HepG2 (cell line): ENCODE data around the gene ZNF212. TPM values are rescaled to one million over a fixed set of nuclear protein-coding genes. Genes with fewer than 3 reads are reported as not detected.

Experiments used
- ATAC-seq: fragments of 200-7000 bp; cut with Tn5 transposase; 3 replicates; pipeline ENCODE4 v1.9.1; 2020; ENCODE audit warnings: mild to moderate bottlenecking, moderate library complexity
- BruUV-seq: library from RNA; stranded (reverse); fragments of 400-500 nt; replicated peaks from 2 replicates; lab custom pipeline; 2021; lab: Mats Ljungman, UMichigan
- CTCF ChIA-PET: fragments of 300-600 bp; formaldehyde crosslinking; extraction: SDS; loops from one replicate; lab custom pipeline; 2021; ENCODE audit warnings: low total read pairs, inconsistent platforms, low intra/inter-chr PET ratio; lab: Yijun Ruan, JAX
- POLR2A ChIA-PET: fragments of 350-600 bp; sonication (Branson Sonifier 250); formaldehyde crosslinking; loops from one replicate; lab custom pipeline; 2020; ENCODE audit warnings: antibody characterized with exemption, inconsistent platforms; lab: Yijun Ruan, JAX
- DNase-seq: peaks from one replicate; pipeline ENCODE4 v3.0.0-alpha.2; 2015; ENCODE audit warnings: low spot score
- FAIRE-seq: peaks from 3 replicates; lab custom pipeline; 2011; peaks lifted over from hg19 to GRCh38; lab: Jason Lieb, UNC
- H2AFZ ChIP-seq: one replicate; pipeline ENCODE4 v1.6.1; 2011; ENCODE audit warnings: low read length, inconsistent platforms
- H3K27ac ChIP-seq: fragments of 300-600 bp; 3 replicates; pipeline ENCODE4 v1.8.0; 2011; ENCODE audit warnings: mixed run types, mild to moderate bottlenecking, mixed read lengths, low read length, inconsistent platforms; ENCODE audit not compliant: insufficient read depth; ENCODE audit errors: extremely low read length
- H3K27me3 ChIP-seq, 2 experiments: fragments of 200-600 bp in 1 of 2; 2 replicates in 1 of 2; 3 replicates in 1 of 2; pipeline versions ENCODE4 v1.6.0 to v1.8.0; 2011; ENCODE audit warnings: low read length in 2 of 2, mild to moderate bottlenecking in 2 of 2, moderate library complexity in 2 of 2, inconsistent platforms in 1 of 2; ENCODE audit not compliant: insufficient read depth in 2 of 2, control insufficient read depth in 1 of 2
- H3K36me3 ChIP-seq, 2 experiments: fragments of 200-600 bp in 1 of 2; replicated peaks in 1 of 2; 2 replicates in 1 of 2; 3 replicates in 1 of 2; pipeline versions ENCODE4 v1.5.1 to v1.8.0; 2011; ENCODE audit warnings: low read length in 2 of 2, inconsistent platforms in 1 of 2; ENCODE audit not compliant: insufficient read depth in 2 of 2, control insufficient read depth in 1 of 2
- H3K4me1 ChIP-seq: 2 replicates; pipeline ENCODE4 v1.5.1; 2012; ENCODE audit warnings: low read length, inconsistent platforms; ENCODE audit not compliant: insufficient read depth
- H3K4me2 ChIP-seq: 2 replicates; pipeline ENCODE4 v1.6.0; 2011; ENCODE audit warnings: low read depth, low read length, inconsistent platforms
- H3K4me3 ChIP-seq, 3 experiments: fragments of 200-600 bp in 1 of 3; sonication (generic), shearing (Covaris generic) in 1 of 3; replicated peaks in 1 of 3; 2 replicates each; pipeline ENCODE4 v1.5.1; 2011 to 2016; ENCODE audit warnings: low read length in 3 of 3, inconsistent platforms in 2 of 3, low read depth in 2 of 3, mild to moderate bottlenecking in 2 of 3, control low read depth in 1 of 3, mixed read lengths in 1 of 3; ENCODE audit not compliant: insufficient read depth in 1 of 3
- H3K79me2 ChIP-seq: one replicate; pipeline ENCODE4 v1.6.1; 2011; ENCODE audit warnings: low read length, inconsistent platforms; ENCODE audit not compliant: insufficient read depth
- H3K9ac ChIP-seq: 2 replicates; pipeline ENCODE4 v1.6.0; 2011; ENCODE audit warnings: mild to moderate bottlenecking, low read depth, low read length, inconsistent platforms; ENCODE audit not compliant: insufficient read depth
- H3K9me3 ChIP-seq: 2 replicates; pipeline ENCODE4 v1.5.1; 2012; ENCODE audit warnings: mild to moderate bottlenecking, low read length
- H4K20me1 ChIP-seq: 2 replicates; pipeline ENCODE4 v1.6.0; 2011; ENCODE audit warnings: inconsistent platforms, mild to moderate bottlenecking, low read length, moderate library complexity; ENCODE audit not compliant: insufficient read depth
- GATAD1 ChIP-seq: IDR thresholded peaks from 2 replicates; pipeline ENCODE4 v1.6.1; 2016; ENCODE audit warnings: missing genetic modification reagents, missing compliant biosample characterization
- STAG1 ChIP-seq: sonication (generic); formaldehyde crosslinking; IDR thresholded peaks from 2 replicates; pipeline ENCODE4 v1.4.0; 2020; ENCODE audit warnings: missing genetic modification reagents
- ZNF138 ChIP-seq: sonication (generic); formaldehyde crosslinking; IDR thresholded peaks from 2 replicates; pipeline ENCODE4 v1.5.0; 2020; ENCODE audit warnings: mild to moderate bottlenecking, low read depth, missing genetic modification reagents
- ZNF549 ChIP-seq: sonication (generic); formaldehyde crosslinking; IDR thresholded peaks from 2 replicates; pipeline ENCODE4 v1.5.0; 2020; ENCODE audit warnings: missing genetic modification reagents
- WGBS: methylation state at CpG from one replicate; pipeline ENCODE4 v1.1.6; 2017; ENCODE audit warnings: low lambda C conversion rate; 5-methylcytosine and 5-hydroxymethylcytosine counted together
- in situ Hi-C: cut with HindIII; loops from 2 replicates; pipeline ENCODE4 v1.10.0; 2017; ENCODE audit warnings: low pct_unique_long_range_greater_than_20kb; ENCODE audit not compliant: extremely low pct_ligation_motif_present
- intact Hi-C: fragments of 100-400 bp; cut with micrococcal nuclease; formaldehyde crosslinking; loops from one replicate; pipeline ENCODE4 v1.10.0; 2022; ENCODE audit not compliant: unreplicated experiment
- polyA plus RNA-seq, 8 experiments: library from polyadenylated mRNA; depleted of rRNA in 3 of 8; stranded (reverse) in 7 of 8; unstranded in 1 of 8; fragments of >200 nt; fragmentation: Illumina TruSeq in 4 of 8; extraction: Trizol in 4 of 8; gene quantifications; 2 replicates each; pipeline versions ENCODE4 v1.2.1 to v1.2.3, GENCODE V29; 2011 to 2016; ENCODE audit warnings: low read depth in 4 of 8, missing spikeins in 1 of 8, mixed read lengths in 1 of 8; ENCODE audit not compliant: insufficient read depth in 1 of 8
- total RNA-seq, 5 experiments: library from RNA; depleted of rRNA; stranded (reverse); fragments of >200 nt; fragmentation: Illumina TruSeq; extraction: Trizol; gene quantifications; 2 replicates each; pipeline ENCODE4 v1.2.3, GENCODE V29; 2016; ENCODE audit warnings: low read depth in 1 of 5
- TF ChIP-seq, protein P1 (sequence below): sonication (generic); formaldehyde crosslinking; IDR thresholded peaks from 2 replicates; pipeline ENCODE4 v1.4.0; 2020; ENCODE audit warnings: low read depth, mild to moderate bottlenecking, missing genetic modification reagents
- TF ChIP-seq, protein P2 (sequence below): sonication (generic); formaldehyde crosslinking; IDR thresholded peaks from 2 replicates; pipeline ENCODE4 v1.9.0; 2021; ENCODE audit warnings: missing genetic modification reagents, mild to moderate bottlenecking, borderline replicate concordance
- TF ChIP-seq, protein P3 (sequence below): IDR thresholded peaks from 2 replicates; pipeline ENCODE4 v1.4.0; 2020; ENCODE audit warnings: mild to moderate bottlenecking, missing genetic modification reagents
- TF ChIP-seq, protein P4 (sequence below): sonication (generic); formaldehyde crosslinking; IDR thresholded peaks from 2 replicates; pipeline ENCODE4 v1.5.0; 2020; ENCODE audit warnings: missing genetic modification reagents
- TF ChIP-seq, protein P5 (sequence below): sonication (generic); formaldehyde crosslinking; IDR thresholded peaks from 2 replicates; pipeline ENCODE4 v1.4.0; 2020; ENCODE audit warnings: missing genetic modification reagents

The ZNF212 gene
- total and polyA plus RNA-seq, 2 of the 13 experiments (the other 11 are each of a cell fraction or from before 2014, with no cell fraction given) = 2.6 to 3.8 TPM

DNA sequence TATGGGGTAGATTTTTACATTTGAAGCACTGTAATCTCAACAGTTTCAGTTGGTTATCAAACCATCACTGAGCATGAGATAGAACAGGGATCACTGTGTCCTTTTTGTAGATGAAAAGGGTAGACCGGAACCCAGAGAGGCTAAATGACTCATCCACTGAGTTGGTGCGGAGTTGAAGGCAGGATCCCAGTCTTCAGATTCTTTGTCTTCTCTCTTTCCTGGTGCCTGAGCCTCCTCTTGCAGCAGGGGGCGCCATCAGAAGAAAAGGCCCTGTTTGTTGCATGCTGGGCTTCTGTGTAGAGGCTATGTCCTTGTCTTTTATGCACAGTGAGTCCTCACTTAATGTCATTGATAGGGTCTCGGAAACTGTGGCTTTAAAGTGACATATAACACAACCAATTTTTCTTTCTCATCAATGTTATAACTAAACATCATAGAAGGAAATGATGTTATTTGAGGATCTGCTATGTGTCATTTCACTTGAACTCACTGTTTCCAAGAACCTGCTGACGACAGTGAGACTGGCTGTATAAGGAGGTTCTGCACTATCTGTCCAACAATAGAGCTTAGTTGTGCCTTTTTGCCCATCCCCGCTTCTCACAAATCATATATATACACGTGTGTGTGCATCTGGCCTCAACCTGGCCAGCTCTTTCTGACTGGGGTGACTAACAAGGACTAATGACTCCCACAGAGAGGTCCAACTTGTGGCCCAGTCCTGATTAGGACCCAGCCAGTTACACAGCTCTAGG is 29.8 kb upstream of the ZNF212 start (continued):
- TF ChIP-seq, protein P1, sequence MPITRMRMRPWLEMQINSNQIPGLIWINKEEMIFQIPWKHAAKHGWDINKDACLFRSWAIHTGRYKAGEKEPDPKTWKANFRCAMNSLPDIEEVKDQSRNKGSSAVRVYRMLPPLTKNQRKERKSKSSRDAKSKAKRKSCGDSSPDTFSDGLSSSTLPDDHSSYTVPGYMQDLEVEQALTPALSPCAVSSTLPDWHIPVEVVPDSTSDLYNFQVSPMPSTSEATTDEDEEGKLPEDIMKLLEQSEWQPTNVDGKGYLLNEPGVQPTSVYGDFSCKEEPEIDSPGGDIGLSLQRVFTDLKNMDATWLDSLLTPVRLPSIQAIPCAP (CRISPR knock-in tag) = no peak
- TF ChIP-seq ZNF549 (CRISPR knock-in tag) (no peak), GATAD1 (0 out of 2 replicates have a peak, but pooled peaks have one; percentile 15), STAG1 (peak; percentile 38; the same call in 1 of the 2 replicates)

DNA sequence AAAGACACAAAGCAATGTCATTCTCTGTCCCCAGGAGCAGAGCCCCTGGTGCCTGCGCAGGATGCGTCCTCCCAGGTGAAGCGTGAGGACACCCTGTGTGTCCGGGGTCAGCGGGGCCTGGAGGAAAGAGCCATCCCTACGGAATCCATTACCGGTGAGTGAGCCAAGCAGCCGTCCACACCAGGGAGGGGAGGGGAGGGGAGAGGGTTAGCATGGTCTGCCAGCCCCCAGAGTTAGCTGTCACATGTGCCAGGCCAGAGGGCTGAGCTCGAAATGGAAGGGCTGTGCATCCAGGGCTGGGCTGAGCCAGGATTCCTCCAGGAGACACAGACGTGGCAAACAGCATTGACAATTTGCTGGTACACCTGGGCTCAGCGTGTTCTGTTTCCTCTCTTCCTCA is 28.9 kb upstream of the ZNF212 start:
- Histone ChIP-seq H3K4me2 (no peak overlapping the region), H3K27me3 (no peaks in the 10 kb centered on the region), H4K20me1 (no peaks in the 10 kb centered on the region), H3K9me3 (no peaks in the 10 kb centered on the region)
- DNase-seq = no peak
- no TSS peak for BruUV-seq
- TF ChIP-seq, protein P2, sequence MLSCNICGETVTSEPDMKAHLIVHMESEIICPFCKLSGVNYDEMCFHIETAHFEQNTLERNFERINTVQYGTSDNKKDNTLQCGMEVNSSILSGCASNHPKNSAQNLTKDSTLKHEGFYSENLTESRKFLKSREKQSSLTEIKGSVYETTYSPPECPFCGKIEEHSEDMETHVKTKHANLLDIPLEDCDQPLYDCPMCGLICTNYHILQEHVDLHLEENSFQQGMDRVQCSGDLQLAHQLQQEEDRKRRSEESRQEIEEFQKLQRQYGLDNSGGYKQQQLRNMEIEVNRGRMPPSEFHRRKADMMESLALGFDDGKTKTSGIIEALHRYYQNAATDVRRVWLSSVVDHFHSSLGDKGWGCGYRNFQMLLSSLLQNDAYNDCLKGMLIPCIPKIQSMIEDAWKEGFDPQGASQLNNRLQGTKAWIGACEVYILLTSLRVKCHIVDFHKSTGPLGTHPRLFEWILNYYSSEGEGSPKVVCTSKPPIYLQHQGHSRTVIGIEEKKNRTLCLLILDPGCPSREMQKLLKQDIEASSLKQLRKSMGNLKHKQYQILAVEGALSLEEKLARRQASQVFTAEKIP (CRISPR knock-in tag) = no peak
- TF ChIP-seq, protein P3, sequence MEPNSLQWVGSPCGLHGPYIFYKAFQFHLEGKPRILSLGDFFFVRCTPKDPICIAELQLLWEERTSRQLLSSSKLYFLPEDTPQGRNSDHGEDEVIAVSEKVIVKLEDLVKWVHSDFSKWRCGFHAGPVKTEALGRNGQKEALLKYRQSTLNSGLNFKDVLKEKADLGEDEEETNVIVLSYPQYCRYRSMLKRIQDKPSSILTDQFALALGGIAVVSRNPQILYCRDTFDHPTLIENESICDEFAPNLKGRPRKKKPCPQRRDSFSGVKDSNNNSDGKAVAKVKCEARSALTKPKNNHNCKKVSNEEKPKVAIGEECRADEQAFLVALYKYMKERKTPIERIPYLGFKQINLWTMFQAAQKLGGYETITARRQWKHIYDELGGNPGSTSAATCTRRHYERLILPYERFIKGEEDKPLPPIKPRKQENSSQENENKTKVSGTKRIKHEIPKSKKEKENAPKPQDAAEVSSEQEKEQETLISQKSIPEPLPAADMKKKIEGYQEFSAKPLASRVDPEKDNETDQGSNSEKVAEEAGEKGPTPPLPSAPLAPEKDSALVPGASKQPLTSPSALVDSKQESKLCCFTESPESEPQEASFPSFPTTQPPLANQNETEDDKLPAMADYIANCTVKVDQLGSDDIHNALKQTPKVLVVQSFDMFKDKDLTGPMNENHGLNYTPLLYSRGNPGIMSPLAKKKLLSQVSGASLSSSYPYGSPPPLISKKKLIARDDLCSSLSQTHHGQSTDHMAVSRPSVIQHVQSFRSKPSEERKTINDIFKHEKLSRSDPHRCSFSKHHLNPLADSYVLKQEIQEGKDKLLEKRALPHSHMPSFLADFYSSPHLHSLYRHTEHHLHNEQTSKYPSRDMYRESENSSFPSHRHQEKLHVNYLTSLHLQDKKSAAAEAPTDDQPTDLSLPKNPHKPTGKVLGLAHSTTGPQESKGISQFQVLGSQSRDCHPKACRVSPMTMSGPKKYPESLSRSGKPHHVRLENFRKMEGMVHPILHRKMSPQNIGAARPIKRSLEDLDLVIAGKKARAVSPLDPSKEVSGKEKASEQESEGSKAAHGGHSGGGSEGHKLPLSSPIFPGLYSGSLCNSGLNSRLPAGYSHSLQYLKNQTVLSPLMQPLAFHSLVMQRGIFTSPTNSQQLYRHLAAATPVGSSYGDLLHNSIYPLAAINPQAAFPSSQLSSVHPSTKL = no peak
- TF ChIP-seq, protein P4, sequence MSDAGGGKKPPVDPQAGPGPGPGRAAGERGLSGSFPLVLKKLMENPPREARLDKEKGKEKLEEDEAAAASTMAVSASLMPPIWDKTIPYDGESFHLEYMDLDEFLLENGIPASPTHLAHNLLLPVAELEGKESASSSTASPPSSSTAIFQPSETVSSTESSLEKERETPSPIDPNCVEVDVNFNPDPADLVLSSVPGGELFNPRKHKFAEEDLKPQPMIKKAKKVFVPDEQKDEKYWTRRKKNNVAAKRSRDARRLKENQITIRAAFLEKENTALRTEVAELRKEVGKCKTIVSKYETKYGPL (CRISPR knock-in tag) = no peak
- TF ChIP-seq, protein P5, sequence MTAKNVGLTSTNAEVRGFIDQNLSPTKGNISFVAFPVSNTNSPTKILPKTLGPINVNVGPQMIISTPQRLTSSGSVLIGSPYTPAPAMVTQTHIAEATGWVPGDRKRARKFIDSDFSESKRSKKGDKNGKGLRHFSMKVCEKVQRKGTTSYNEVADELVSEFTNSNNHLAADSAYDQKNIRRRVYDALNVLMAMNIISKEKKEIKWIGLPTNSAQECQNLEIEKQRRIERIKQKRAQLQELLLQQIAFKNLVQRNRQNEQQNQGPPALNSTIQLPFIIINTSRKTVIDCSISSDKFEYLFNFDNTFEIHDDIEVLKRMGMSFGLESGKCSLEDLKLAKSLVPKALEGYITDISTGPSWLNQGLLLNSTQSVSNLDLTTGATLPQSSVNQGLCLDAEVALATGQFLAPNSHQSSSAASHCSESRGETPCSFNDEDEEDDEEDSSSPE (CRISPR knock-in tag) = no peak
- no peak for TF ChIP-seq ZNF138
- TF ChIP-seq, all 625 proteins: peak for 0
- in situ Hi-C loops (no loop called here), intact Hi-C loops (no loop called here)
- 97% methylated on average over 11 of the region's 11 CpGs for WGBS
- H3K27ac ChIP-seq = no peak overlapping the region
- no peak for ATAC-seq
- no peaks in the 10 kb centered on the region for H3K4me1 ChIP-seq
- H3K79me2 ChIP-seq = peaks cover 2% of the 10 kb centered on the region
- no peak overlapping the region for H3K4me3 ChIP-seq
- no peak for FAIRE-seq
- H2AFZ ChIP-seq = no peak overlapping the region
- H3K9ac ChIP-seq = no peak overlapping the region
- peaks cover 32 to 91% of the 10 kb centered on the region in 2 experiments for H3K36me3 ChIP-seq
- ChIA-PET CTCF (no interaction called here), POLR2A (no interaction called here)
